ENCODE measurements around the gene ERRFI1. TPM values are rescaled to one million over a fixed set of nuclear protein-coding genes. Genes with fewer than 3 reads are reported as not detected.
"Not testable (repeated sequence)": the region's sequence is repeated elsewhere in the genome, so short reads cannot be mapped to it uniquely, and the experiment has no call there.

Gene ERRFI1
- polyA plus RNA-seq, 3 donors: 0.08 to 1.5 (median 0.28) TPM

GRCh38 chr1:8070381-8070811 is 44.3 kb upstream of the ERRFI1 start:
- Histone ChIP-seq H3K27me3 (ENCODE audit: control insufficient read depth in 2 of 2, insufficient read depth in 2 of 2, low read length in 2 of 2) (no peaks in the 10 kb centered on the region), H2AFZ (ENCODE audit: insufficient read depth, low read depth, low read length, poor library complexity, severe bottlenecking) (no peak overlapping the region), H3K9me3 (replicated peaks in 1 of 2; ENCODE audit: control insufficient read depth in 1 of 2, insufficient read depth in 1 of 2, low read length in 2 of 2) (no peaks in the 10 kb centered on the region), H3K9ac (ENCODE audit: insufficient read depth, low read length, poor library complexity, severe bottlenecking) (no peak overlapping the region), H3K4me2 (replicated peaks; ENCODE audit: extremely low read depth, low read length, poor library complexity, severe bottlenecking) (no peak overlapping the region), H4K20me1 (ENCODE audit: insufficient read depth, low read length) (no peaks in the 10 kb centered on the region), H3K4me1 (ENCODE audit: control insufficient read depth in 1 of 2, insufficient read depth in 2 of 2, low read length in 2 of 2) (no peaks in the 10 kb centered on the region), H3K27ac (ENCODE audit: low read depth in 1 of 2, low read length in 2 of 2) (no peak overlapping the region), H3K36me3 (replicated peaks in 1 of 2; ENCODE audit: control insufficient read depth in 1 of 2, insufficient read depth in 2 of 2, low read length in 2 of 2) (no peaks in the 10 kb centered on the region), H3K4me3 (replicated peaks in 1 of 3; ENCODE audit: low read depth in 2 of 3, low read length in 3 of 3) (no peak overlapping the region), H3K79me2 (ENCODE audit: insufficient read depth, low read length) (no peaks in the 10 kb centered on the region)
- H3K36me3 Mint-ChIP-seq: no peaks in the 10 kb centered on the region
- H3K4me3 Mint-ChIP-seq: no peak overlapping the region
- TF ChIP-seq, protein P1, sequence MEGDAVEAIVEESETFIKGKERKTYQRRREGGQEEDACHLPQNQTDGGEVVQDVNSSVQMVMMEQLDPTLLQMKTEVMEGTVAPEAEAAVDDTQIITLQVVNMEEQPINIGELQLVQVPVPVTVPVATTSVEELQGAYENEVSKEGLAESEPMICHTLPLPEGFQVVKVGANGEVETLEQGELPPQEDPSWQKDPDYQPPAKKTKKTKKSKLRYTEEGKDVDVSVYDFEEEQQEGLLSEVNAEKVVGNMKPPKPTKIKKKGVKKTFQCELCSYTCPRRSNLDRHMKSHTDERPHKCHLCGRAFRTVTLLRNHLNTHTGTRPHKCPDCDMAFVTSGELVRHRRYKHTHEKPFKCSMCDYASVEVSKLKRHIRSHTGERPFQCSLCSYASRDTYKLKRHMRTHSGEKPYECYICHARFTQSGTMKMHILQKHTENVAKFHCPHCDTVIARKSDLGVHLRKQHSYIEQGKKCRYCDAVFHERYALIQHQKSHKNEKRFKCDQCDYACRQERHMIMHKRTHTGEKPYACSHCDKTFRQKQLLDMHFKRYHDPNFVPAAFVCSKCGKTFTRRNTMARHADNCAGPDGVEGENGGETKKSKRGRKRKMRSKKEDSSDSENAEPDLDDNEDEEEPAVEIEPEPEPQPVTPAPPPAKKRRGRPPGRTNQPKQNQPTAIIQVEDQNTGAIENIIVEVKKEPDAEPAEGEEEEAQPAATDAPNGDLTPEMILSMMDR (IDR thresholded peaks at IDR 0.05): no peak
- H3K27me3 Mint-ChIP-seq (ENCODE audit: low read depth in 3 of 3): peaks cover 9 to 21% (median 16%) of the 10 kb centered on the region in 3 donors
- 66% methylated on average over 10 of the region's 10 CpGs for WGBS (ENCODE audit: insufficient coverage)
- peaks cover 0 to 4% (median 0%) of the 10 kb centered on the region in 7 donors for H3K9me3 Mint-ChIP-seq
- intact Hi-C loops (cut with micrococcal nuclease): no loop called here
- no peak overlapping the region for H3K27ac Mint-ChIP-seq
- DNase-seq: no peak
- H3K4me1 Mint-ChIP-seq: no peaks in the 10 kb centered on the region

- H3K27ac Mint-ChIP-seq; H3K79me2 ChIP-seq (ENCODE audit: insufficient read depth, low read length); H3K9me3 ChIP-seq (replicated peaks in 1 of 2; ENCODE audit: control insufficient read depth in 1 of 2, insufficient read depth in 1 of 2, low read length in 2 of 2); intact Hi-C loops (cut with micrococcal nuclease); H3K27ac ChIP-seq (ENCODE audit: low read depth in 1 of 2, low read length in 2 of 2); H3K4me3 ChIP-seq (replicated peaks in 1 of 3; ENCODE audit: low read depth in 2 of 3, low read length in 3 of 3); H3K4me3 Mint-ChIP-seq; H3K27me3 ChIP-seq (ENCODE audit: control insufficient read depth in 2 of 2, insufficient read depth in 2 of 2, low read length in 2 of 2); H4K20me1 ChIP-seq (ENCODE audit: insufficient read depth, low read length); DNase-seq; H3K36me3 ChIP-seq (replicated peaks in 1 of 2; ENCODE audit: control insufficient read depth in 1 of 2, insufficient read depth in 2 of 2, low read length in 2 of 2); H3K9me3 Mint-ChIP-seq; H3K36me3 Mint-ChIP-seq; H3K4me1 Mint-ChIP-seq; H3K4me1 ChIP-seq (ENCODE audit: control insufficient read depth in 1 of 2, insufficient read depth in 2 of 2, low read length in 2 of 2); H3K4me2 ChIP-seq (replicated peaks; ENCODE audit: extremely low read depth, low read length, poor library complexity, severe bottlenecking); H2AFZ ChIP-seq (ENCODE audit: insufficient read depth, low read depth, low read length, poor library complexity, severe bottlenecking); H3K9ac ChIP-seq (ENCODE audit: insufficient read depth, low read length, poor library complexity, severe bottlenecking): not testable (repeated sequence)
- H3K27me3 Mint-ChIP-seq (ENCODE audit: low read depth in 3 of 3): peaks cover 12 to 25% (median 18%) of the 10 kb centered on the region in 3 donors
- WGBS (ENCODE audit: insufficient coverage): no CpG with 5 or more reads among the region's 8 CpGs
Observed at GRCh38 chr1:8069614-8070320, 43.7 kb upstream of the ERRFI1 start.
